Fibroblast of the aortic adventitia (primary cell): ENCODE measurements around the gene ZNF43. TPM values are rescaled to one million over a fixed set of nuclear protein-coding genes. Genes with fewer than 3 reads are reported as not detected.
"Not testable (repeated sequence)": the region's sequence is repeated elsewhere in the genome, so short reads cannot be mapped to it uniquely, and the experiment has no call there.

Source experiments
- DNase-seq: peaks from one replicate; pipeline ENCODE4 v3.0.0-alpha.2; 2010; ENCODE audit warnings: low read depth
- H3K4me3 ChIP-seq: 2 replicates; pipeline ENCODE4 v1.5.1; 2011; ENCODE audit warnings: low read depth, mild to moderate bottlenecking, control low read depth, low read length, moderate library complexity
- total RNA-seq: library from RNA; depleted of rRNA; stranded (reverse); fragments of >200 nt; gene quantifications from 2 replicates; pipeline ENCODE4 v1.2.3, GENCODE V29; 2012; ENCODE audit warnings: low replicate concordance
- TF ChIP-seq, protein P1 (sequence below): IDR thresholded peaks from 2 replicates; pipeline ENCODE4 v1.5.1; 2011; ENCODE audit warnings: mild to moderate bottlenecking, low read length, control low read depth, inconsistent platforms; ENCODE audit not compliant: insufficient read depth

Gene ZNF43
- 9.8 and 13.6 TPM in 2 replicates for total RNA-seq

DNA sequence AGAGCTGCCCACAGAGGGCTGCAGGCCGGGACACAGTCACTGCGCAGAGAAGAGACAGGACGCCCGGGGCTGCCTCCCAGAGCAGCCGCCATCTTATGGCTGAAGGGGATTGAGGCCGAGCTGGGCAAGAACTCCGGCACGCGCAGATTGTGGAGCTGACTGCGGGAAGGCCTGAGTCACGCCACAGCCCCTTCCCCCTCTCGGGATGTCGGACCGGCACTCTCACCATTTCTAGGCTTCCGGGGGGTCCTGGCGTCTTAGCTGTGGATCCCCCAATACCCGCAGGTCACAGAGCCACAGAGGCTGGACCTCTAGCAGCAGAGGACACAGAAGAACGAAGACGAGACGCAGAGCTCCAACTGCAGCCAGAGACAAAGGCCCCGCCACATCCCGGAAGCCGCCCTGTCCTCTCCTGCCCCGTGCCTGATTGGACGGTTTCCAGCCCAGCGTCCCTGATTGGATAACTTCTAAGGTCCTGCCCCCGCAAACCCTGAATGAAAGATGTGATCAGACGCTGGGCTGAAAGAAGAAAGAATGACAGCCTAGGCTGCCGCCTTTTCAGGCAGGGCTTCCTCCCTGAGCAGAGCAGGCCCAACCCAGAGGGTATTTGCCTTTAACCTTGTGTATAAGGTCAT, at the start of gene ZNF43:
ZNF43 (minus strand) TSS at position 373 of the 635 bp plus-strand sequence; CDS start at position 229, 144 bp downstream.
- DNase-seq: peak; percentile 93
- TF ChIP-seq, protein P1, sequence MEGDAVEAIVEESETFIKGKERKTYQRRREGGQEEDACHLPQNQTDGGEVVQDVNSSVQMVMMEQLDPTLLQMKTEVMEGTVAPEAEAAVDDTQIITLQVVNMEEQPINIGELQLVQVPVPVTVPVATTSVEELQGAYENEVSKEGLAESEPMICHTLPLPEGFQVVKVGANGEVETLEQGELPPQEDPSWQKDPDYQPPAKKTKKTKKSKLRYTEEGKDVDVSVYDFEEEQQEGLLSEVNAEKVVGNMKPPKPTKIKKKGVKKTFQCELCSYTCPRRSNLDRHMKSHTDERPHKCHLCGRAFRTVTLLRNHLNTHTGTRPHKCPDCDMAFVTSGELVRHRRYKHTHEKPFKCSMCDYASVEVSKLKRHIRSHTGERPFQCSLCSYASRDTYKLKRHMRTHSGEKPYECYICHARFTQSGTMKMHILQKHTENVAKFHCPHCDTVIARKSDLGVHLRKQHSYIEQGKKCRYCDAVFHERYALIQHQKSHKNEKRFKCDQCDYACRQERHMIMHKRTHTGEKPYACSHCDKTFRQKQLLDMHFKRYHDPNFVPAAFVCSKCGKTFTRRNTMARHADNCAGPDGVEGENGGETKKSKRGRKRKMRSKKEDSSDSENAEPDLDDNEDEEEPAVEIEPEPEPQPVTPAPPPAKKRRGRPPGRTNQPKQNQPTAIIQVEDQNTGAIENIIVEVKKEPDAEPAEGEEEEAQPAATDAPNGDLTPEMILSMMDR: no peak
- H3K4me3 ChIP-seq: peak within 1 kb of the TSS; percentile 77

DNA sequence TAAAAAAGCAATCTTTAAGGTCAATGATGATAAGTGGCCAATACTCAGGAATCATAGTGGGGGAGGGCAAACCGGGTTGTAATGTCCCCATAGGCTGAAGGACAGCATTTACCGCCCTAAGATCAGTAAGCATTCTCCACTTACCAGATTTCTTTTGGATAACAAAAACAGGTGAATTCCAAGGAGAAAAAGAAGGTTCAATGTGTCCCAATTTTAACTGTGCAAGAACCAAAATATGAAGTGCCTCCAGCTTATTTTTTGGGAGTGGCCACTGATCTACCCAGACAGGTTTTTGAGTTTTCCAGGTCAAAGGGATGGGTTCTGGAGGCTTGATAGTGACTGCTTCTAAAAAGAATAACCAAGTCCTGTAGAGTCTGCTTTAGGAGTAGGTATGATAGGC, 49.5 kb upstream of the ZNF43 start:
- DNase-seq, H3K4me3 ChIP-seq: not testable (repeated sequence)

DNA sequence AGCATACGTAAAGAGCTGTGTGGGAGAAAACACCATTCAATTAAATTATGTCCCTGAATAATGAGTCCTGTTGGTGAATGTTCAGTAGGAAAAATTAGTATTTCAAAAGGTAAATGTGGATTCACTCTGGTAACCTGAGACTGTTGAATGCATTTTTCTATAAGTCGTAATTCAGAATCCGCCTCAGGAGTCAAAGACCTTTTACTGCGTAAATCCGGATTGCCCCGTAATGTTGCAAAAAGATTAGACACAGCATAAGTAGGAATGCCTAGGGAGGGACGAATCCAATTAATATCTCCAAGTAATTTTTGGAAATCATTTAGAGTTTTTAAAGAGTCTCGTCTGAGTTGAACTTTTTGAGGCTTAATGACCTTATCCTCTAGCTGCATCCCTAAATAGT, 48.8 kb upstream of the ZNF43 start:
- not testable (repeated sequence) for DNase-seq, H3K4me3 ChIP-seq

DNA sequence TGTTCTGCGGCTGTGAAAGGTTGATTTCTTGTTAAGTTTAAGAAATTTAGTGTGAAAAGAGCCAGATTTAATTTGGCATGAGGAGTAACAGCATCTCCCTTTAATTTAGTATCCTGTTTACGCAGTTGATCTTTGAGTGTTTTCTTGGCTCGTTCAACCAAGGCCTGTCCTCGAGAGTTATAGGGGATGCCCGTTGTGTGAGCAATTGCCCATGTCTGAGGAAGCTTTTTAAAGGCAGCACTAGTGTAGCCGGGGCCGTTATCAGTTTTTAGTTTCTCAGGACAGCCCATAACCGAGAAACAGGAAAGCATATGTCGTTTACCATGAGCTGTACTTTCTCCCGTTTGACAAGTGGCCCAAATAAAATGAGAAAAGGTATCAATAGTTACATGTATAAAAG, 47.5 kb upstream of the ZNF43 start:
- H3K4me3 ChIP-seq: no peak overlapping the region
- no peak for DNase-seq
- TF ChIP-seq, protein P1: no peak

DNA sequence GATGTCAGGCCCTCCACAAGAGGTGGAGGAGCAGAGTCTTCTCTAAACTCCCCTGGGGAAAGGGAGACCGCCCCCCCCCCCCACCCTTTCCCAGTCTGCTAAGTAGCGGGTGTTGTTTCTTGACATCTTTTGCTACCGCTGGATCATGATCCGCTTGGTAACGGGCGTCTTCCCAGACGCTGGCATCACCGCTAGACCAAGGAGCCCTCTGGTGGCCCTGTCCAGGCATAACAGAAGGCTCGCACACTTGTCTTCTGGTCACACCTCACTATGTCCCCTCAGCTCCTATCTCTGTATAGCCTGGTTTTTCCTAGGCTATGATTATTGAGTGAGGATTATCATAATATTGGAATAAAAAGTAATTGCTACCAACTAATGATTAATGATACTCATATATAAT, 44.8 kb upstream of the ZNF43 start:
- DNase-seq, H3K4me3 ChIP-seq: not testable (repeated sequence)

DNA sequence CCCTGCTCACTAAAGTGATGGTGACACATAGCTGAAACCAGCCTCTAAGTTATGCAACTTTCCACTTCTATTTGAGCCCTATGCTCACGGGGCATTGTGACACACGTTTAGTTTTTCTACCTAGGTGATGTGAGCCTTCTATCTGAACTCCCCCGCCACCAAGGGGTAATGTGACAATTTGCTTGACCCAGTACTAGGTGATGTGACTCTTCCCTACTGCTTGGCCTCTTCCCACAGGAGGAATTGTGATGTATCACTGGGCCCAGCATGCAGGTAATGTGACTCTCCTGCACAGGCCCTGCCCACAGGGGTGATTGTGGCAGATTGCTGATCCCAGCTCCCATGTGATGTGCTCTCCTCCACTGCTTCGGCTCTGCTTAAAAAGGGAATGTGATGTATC, 42.7 kb upstream of the ZNF43 start:
- TF ChIP-seq, protein P1: no peak
- no peak overlapping the region for H3K4me3 ChIP-seq
- no peak for DNase-seq

DNA sequence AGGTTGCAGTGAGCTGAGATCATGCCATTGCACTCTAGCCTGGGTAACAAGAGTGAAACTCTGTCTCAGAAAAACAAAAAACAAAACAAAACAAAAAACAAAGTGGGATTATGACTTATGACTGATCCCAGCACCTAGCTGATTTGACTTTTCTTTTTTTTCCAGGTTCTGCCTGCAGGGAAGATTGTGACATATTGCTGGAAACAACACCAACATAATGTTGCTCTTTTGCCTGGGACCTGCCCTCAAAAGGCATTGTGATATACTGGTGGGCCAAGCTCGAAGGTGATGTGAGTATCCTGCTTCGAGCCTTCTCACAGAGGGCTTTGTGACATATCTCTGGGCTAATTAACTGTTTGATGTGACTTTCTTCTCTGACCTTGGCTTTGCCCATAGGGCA, 42.0 kb upstream of the ZNF43 start:
- no peak for DNase-seq
- no peak overlapping the region for H3K4me3 ChIP-seq
- TF ChIP-seq, protein P1: no peak

DNA sequence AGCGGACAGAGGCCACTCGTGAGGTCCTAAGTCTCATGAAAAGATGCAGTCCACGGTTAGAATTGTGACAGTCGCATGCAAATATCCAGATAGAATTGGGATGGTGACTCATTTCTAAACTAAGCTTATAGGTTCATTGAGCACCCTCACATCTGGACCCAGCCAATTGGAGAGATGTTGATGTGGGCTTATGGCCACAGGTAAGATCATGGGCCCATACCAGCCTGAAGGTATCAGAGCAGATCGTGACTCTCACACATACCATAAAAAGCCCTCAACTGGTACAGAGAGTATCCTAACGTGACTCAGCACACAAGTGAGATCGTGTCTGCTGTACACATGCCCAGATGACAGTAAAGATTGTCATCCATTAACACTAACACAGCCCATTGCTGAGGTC, 40.6 kb upstream of the ZNF43 start:
- not testable (repeated sequence) for DNase-seq

DNA sequence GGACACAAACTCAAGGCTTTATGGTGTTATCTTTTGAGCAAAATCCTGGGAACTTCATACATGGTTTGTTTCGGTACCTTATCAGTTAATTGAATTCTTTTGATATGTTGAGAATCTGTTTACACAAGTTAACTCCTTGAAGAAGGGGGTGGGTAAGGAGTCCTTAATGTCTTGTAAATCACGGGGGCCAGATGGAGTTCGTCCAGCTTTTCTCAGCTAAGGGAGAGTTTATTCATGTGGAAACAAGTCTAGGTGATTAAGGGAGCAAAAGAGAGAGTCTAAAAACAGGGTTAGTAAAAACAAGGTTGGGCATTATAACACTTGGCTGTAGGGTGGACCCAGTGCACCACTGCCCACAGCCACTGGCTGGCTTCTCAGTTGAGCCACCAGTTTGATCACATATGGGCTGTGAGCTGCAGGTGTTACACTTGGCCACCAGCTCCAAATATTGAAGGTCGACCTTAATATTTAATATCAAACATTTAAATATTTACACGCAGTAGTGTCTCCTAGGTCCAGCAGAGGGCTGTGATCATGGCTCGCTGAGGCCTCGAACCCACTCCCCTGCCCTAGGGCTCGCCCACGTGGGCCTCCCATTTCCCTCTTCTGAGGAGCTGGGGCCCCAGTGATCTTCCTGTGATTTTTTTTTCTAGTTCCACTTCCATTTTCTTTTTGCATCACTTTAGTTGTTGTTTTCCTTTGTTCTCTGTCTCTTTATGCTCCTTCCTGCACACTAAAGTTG, 21.0 kb upstream of the ZNF43 start:
- TF ChIP-seq, protein P1: no peak
- H3K4me3 ChIP-seq: no peak overlapping the region

More for the DNA sequence above, 40.6 kb upstream of the ZNF43 start:
- H3K4me3 ChIP-seq: not testable (repeated sequence)

More for the DNA sequence above, 21.0 kb upstream of the ZNF43 start:
- no peak for DNase-seq
